ENCODE measurements around the gene KRTAP5-10. TPM values are rescaled to one million over a fixed set of nuclear protein-coding genes. Genes with fewer than 3 reads are reported as not detected.
"Not testable (repeated sequence)": the region's sequence is repeated elsewhere in the genome, so short reads cannot be mapped to it uniquely, and the experiment has no call there.

The KRTAP5-10 gene
- total and polyA plus RNA-seq, 2 donors (not counting 3 experiments of a cell fraction or from before 2014, with no cell fraction given) = not detected

DNA sequence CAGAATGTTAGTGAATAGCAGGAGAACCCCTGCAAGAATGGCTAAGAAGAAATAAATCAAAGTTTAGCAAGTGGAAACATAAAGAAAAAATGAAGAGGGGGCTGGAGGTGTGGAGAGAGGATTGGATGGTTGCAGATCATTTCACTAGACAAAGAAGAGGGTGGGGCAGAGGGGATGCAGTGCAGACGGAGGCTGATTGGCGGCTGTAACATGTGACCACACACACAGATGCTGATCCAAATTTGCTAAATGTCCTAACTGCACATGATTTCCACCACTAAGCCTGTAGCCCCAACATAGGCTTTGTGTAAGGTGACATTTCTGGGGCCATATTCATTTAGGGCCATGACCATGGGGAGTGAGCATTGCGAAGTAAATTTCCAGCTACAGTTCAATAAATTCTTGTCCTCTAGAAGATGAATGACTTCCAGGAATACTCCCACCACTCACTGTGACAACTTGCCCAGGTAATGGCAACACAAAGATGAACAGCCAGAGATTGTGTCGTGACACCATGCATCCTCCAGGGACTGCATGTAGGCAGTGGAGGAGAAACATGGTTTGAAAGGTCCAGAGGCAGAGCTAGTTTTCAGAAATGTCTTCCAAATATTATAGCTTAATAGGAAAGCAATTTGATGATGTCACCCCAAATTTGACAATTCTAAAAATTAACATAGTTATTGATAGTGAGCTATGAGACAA is 10.5 kb downstream of the KRTAP5-10 start:
- Histone ChIP-seq H3K9me3 (replicated peaks; ENCODE audit: control insufficient read depth, insufficient read depth, low read length) (no peaks in the 10 kb centered on the region), H3K4me3 (replicated peaks in 1 of 3; ENCODE audit: insufficient read depth in 1 of 3, low read depth in 1 of 3, low read length in 3 of 3) (no peak overlapping the region), H4K20me1 (replicated peaks; ENCODE audit: control insufficient read depth, extremely low read depth, insufficient read depth, low read length) (no peaks in the 10 kb centered on the region), H3K9me1 (replicated peaks; ENCODE audit: control insufficient read depth, extremely low read depth, insufficient read depth, low read length) (no peaks in the 10 kb centered on the region), H3K27me3 (ENCODE audit: control insufficient read depth in 2 of 2, insufficient read depth in 2 of 2, low read length in 2 of 2) (peaks cover 0 to 2% of the 10 kb centered on the region in 2 experiments), H3K79me2 (ENCODE audit: control insufficient read depth, insufficient read depth, low read length) (no peaks in the 10 kb centered on the region), H3K27ac (ENCODE audit: insufficient read depth, low read depth, low read length) (no peak overlapping the region), H3K9ac (replicated peaks; ENCODE audit: extremely low read depth, insufficient read depth, low read length) (no peak overlapping the region), H3K36me3 (ENCODE audit: control insufficient read depth in 2 of 2, extremely low read depth in 1 of 2, insufficient read depth in 2 of 2, low read length in 2 of 2) (no peaks in the 10 kb centered on the region), H3K4me1 (ENCODE audit: control insufficient read depth, extremely low read depth, insufficient read depth, low read length) (no peaks in the 10 kb centered on the region), H2AFZ (ENCODE audit: low read depth, low read length) (no peak overlapping the region), H3K4me2 (ENCODE audit: insufficient read depth, low read length) (no peak overlapping the region)
- FAIRE-seq (no peak), DNase-seq (ENCODE audit: low read depth, low spot score) (no peak)
- intact Hi-C loops (cut with micrococcal nuclease) = no loop called here
- POLR2A ChIA-PET = no interaction called here
- BruUV-seq (replicated peaks) = no TSS peak
- CTCF ChIA-PET = no interaction called here
- dilution Hi-C loops (cut with MboI; ENCODE audit: extremely low pct_ligation_motif_present, low sequenced_read_pairs) = no loop called here
- no peak for TF ChIP-seq FOS (IDR thresholded peaks at IDR 0.05; ENCODE audit: borderline replicate concordance, insufficient read depth, low read length)
- TF ChIP-seq MYC (IDR thresholded peaks at IDR 0.05; ENCODE audit: low read depth, low read length) = no peak
- TF ChIP-seq MAX (IDR thresholded peaks at IDR 0.05; ENCODE audit: insufficient read depth, insufficient read length) = no peak
- no peak for TF ChIP-seq POLR2AphosphoS5 (IDR thresholded peaks at IDR 0.05; ENCODE audit: insufficient read depth, low read depth, low read length)
- no peak for TF ChIP-seq GATA2 (IDR thresholded peaks at IDR 0.05; ENCODE audit: insufficient read depth, insufficient read length, low read depth, low read length)
- TF ChIP-seq, protein P1, sequence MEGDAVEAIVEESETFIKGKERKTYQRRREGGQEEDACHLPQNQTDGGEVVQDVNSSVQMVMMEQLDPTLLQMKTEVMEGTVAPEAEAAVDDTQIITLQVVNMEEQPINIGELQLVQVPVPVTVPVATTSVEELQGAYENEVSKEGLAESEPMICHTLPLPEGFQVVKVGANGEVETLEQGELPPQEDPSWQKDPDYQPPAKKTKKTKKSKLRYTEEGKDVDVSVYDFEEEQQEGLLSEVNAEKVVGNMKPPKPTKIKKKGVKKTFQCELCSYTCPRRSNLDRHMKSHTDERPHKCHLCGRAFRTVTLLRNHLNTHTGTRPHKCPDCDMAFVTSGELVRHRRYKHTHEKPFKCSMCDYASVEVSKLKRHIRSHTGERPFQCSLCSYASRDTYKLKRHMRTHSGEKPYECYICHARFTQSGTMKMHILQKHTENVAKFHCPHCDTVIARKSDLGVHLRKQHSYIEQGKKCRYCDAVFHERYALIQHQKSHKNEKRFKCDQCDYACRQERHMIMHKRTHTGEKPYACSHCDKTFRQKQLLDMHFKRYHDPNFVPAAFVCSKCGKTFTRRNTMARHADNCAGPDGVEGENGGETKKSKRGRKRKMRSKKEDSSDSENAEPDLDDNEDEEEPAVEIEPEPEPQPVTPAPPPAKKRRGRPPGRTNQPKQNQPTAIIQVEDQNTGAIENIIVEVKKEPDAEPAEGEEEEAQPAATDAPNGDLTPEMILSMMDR (IDR thresholded peaks at IDR 0.05; ENCODE audit: extremely low read depth in 1 of 2, insufficient read depth in 1 of 2, low read depth in 1 of 2, low read length in 2 of 2) = no peak
- TF ChIP-seq JUN (IDR thresholded peaks at IDR 0.05; ENCODE audit: borderline replicate concordance, insufficient read depth, insufficient read length, low read depth) = no peak

DNA sequence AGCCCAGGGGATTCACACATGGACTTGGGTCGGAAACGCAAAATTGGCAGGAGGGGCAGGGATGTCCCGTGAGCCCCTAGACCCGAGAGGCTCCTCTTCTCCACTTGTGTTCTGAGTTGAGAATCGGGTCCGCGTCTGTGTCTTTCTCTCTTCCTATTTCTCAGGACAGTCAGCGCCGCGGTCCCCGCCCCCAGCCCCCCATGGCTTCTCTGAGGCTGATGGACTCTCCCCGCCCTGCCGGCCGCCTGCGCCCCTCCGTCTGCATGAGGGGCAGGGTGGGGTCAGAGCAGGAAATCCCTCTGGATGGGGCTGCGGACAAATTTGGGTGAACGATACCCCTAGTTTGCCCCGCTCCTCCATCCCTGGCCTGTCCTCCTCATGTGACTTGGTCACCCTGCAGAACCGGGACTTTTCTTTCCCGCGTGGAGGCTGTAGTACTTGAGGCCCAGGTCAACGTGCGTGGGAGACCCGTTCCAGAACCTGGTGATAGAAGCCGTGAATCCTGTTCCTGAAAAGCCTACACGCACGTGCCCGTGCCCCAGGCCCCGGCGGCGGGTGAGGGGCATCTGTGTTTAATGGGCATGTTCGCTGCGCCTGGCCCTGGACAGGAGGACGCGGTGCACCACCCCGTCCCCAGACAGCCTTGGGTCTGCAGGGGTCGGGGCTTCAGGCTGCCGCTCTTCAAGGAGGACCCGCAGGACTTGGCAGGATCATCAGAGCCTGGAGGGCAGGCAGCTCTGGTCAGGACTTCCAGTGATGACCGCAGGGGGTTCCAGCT is 11.5 kb downstream of the KRTAP5-10 start:
- H3K9ac ChIP-seq (replicated peaks; ENCODE audit: extremely low read depth, insufficient read depth, low read length); intact Hi-C loops (cut with micrococcal nuclease); H3K4me3 ChIP-seq (replicated peaks in 1 of 3; ENCODE audit: insufficient read depth in 1 of 3, low read depth in 1 of 3, low read length in 3 of 3); H3K4me2 ChIP-seq (ENCODE audit: insufficient read depth, low read length); H3K4me1 ChIP-seq (ENCODE audit: control insufficient read depth, extremely low read depth, insufficient read depth, low read length); FAIRE-seq; H3K36me3 ChIP-seq (ENCODE audit: control insufficient read depth in 2 of 2, extremely low read depth in 1 of 2, insufficient read depth in 2 of 2, low read length in 2 of 2); H3K9me1 ChIP-seq (replicated peaks; ENCODE audit: control insufficient read depth, extremely low read depth, insufficient read depth, low read length); dilution Hi-C loops (cut with MboI; ENCODE audit: extremely low pct_ligation_motif_present, low sequenced_read_pairs); H4K20me1 ChIP-seq (replicated peaks; ENCODE audit: control insufficient read depth, extremely low read depth, insufficient read depth, low read length); DNase-seq (ENCODE audit: low read depth, low spot score); H3K79me2 ChIP-seq (ENCODE audit: control insufficient read depth, insufficient read depth, low read length); BruUV-seq (replicated peaks); H3K27ac ChIP-seq (ENCODE audit: insufficient read depth, low read depth, low read length); CTCF ChIA-PET; POLR2A ChIA-PET; H3K9me3 ChIP-seq (replicated peaks; ENCODE audit: control insufficient read depth, insufficient read depth, low read length); H3K27me3 ChIP-seq (ENCODE audit: control insufficient read depth in 2 of 2, insufficient read depth in 2 of 2, low read length in 2 of 2); H2AFZ ChIP-seq (ENCODE audit: low read depth, low read length): not testable (repeated sequence)
